GM23248 (cell line): ENCODE data around the gene SCML1. TPM values are rescaled to one million over a fixed set of nuclear protein-coding genes. Genes with fewer than 3 reads are reported as not detected.

Source experiments
- DNase-seq: peaks from one replicate; pipeline ENCODE4 v3.0.0-alpha.2; 2015
- H2AFZ ChIP-seq: fragments of 200-600 bp; sonication (generic); 2 replicates; pipeline ENCODE4 v1.6.1; 2016; ENCODE audit warnings: antibody characterized with exemption
- H3F3A ChIP-seq: fragments of 200-600 bp; sonication (generic); 2 replicates; pipeline ENCODE4 v1.6.1; 2016; ENCODE audit warnings: mild to moderate bottlenecking, antibody characterized with exemption, mixed run types; ENCODE audit not compliant: insufficient read depth
- H3K27ac ChIP-seq: fragments of 200-600 bp; sonication (generic); 2 replicates; pipeline ENCODE4 v1.5.1; 2016; ENCODE audit warnings: mild to moderate bottlenecking
- H3K27me3 ChIP-seq: fragments of 200-600 bp; sonication (generic); replicated peaks from 2 replicates; pipeline ENCODE4 v1.6.1; 2016; ENCODE audit warnings: mild to moderate bottlenecking; ENCODE audit not compliant: insufficient read depth
- H3K36me3 ChIP-seq: fragments of 200-600 bp; sonication (generic); 2 replicates; pipeline ENCODE4 v1.6.1; 2016; ENCODE audit warnings: low read depth, mild to moderate bottlenecking
- H3K4me1 ChIP-seq: fragments of 200-600 bp; sonication (generic); 2 replicates; pipeline ENCODE4 v1.6.1; 2016; ENCODE audit warnings: mild to moderate bottlenecking; ENCODE audit not compliant: insufficient read depth
- H3K4me2 ChIP-seq: fragments of 200-600 bp; sonication (generic); one replicate; pipeline ENCODE4 v1.6.1; 2016; ENCODE audit warnings: mild to moderate bottlenecking; ENCODE audit not compliant: unreplicated experiment
- H3K4me3 ChIP-seq: fragments of 200-600 bp; sonication (generic); 2 replicates; pipeline ENCODE4 v1.5.1; 2016; ENCODE audit warnings: mild to moderate bottlenecking
- H3K79me2 ChIP-seq: fragments of 200-600 bp; sonication (generic); 2 replicates; pipeline ENCODE4 v1.6.1; 2016; ENCODE audit warnings: mild to moderate bottlenecking; ENCODE audit not compliant: insufficient read depth
- H3K9ac ChIP-seq: fragments of 200-600 bp; sonication (generic); 2 replicates; pipeline ENCODE4 v1.6.1; 2016; ENCODE audit warnings: mild to moderate bottlenecking
- H3K9me2 ChIP-seq: fragments of 200-600 bp; sonication (generic); 2 replicates; pipeline ENCODE4 v1.6.1; 2016; ENCODE audit warnings: mixed run types, mild to moderate bottlenecking, moderate library complexity; ENCODE audit not compliant: insufficient read depth
- H3K9me3 ChIP-seq: fragments of 200-600 bp; sonication (generic); one replicate; pipeline ENCODE4 v1.6.1; 2017; ENCODE audit warnings: low read depth
- H4K20me1 ChIP-seq: fragments of 200-600 bp; sonication (generic); 2 replicates; pipeline ENCODE4 v1.6.0; 2016; ENCODE audit not compliant: insufficient read depth
- EZH2 ChIP-seq: fragments of 200-600 bp; sonication (generic); IDR thresholded peaks from 2 replicates; pipeline ENCODE4 v1.6.1; 2018; ENCODE audit warnings: antibody characterized with exemption, mild to moderate bottlenecking; ENCODE audit not compliant: insufficient read depth, poor library complexity, severe bottlenecking
- EZH2phosphoT487 ChIP-seq: fragments of 200-600 bp; sonication (generic); IDR thresholded peaks from 2 replicates; pipeline ENCODE4 v1.6.1; 2018; ENCODE audit warnings: antibody characterized with exemption, moderate library complexity, mild to moderate bottlenecking, low read depth; ENCODE audit not compliant: insufficient read depth
- WGBS, 2 experiments: methylation state at CpG; one replicate each; pipeline ENCODE4 v1.1.6; 2015 to 2017; ENCODE audit warnings: low lambda C conversion rate in 2 of 2, low coverage in 1 of 2; ENCODE audit errors: missing lambda C conversion rate in 2 of 2; 5-methylcytosine and 5-hydroxymethylcytosine counted together
- in situ Hi-C: fragments of 300-500 bp; cut with MboI; formaldehyde crosslinking; loops from 2 replicates; pipeline ENCODE4 v1.15.0; 2020
- polyA plus RNA-seq: library from polyadenylated mRNA; unstranded; fragments of >200 nt; fragmentation: Nextera tagmentation; extraction: Ambion mirVana; gene quantifications from 2 replicates; pipeline ENCODE4 v1.2.1, GENCODE V29; 2016
- total RNA-seq: library from RNA; depleted of rRNA; stranded (reverse); fragments of >200 nt; shearing (Covaris generic); gene quantifications from 2 replicates; pipeline ENCODE4 v1.2.3, GENCODE V29; 2014

Gene SCML1
- total and polyA plus RNA-seq, 2 experiments from 2014 or later, result 7.5 to 10.0 TPM

DNA sequence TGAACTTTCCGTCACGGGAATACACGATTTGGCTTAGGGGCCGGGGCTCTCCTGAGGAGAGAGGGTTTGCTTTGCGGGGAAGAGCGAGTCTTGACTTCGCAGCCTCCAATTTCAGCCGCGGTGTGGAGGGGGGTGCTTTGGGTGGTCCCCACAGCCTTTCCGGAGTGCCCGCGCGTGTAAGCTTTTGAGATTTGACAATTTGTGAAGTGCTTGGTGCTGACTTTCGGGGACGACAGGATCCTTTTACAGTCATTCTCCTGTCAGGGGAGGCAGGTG is 355 bp downstream of the SCML1 start:
- H3F3A ChIP-seq, result 0 out of 2 replicates have a peak, but pooled peaks cover 4% of the 10 kb centered on the region
- no peaks in the 10 kb centered on the region for H3K9me3 ChIP-seq
- peak overlapping the region; percentile 84 for H3K4me3 ChIP-seq
- no peak for DNase-seq
- H3K9me2 ChIP-seq, result no peaks in the 10 kb centered on the region
- no peaks in the 10 kb centered on the region for H4K20me1 ChIP-seq
- peaks cover 38% of the 10 kb centered on the region for H3K79me2 ChIP-seq
- H3K36me3 ChIP-seq, result no peaks in the 10 kb centered on the region
- peak overlapping the region; percentile 91 for H3K9ac ChIP-seq
- H3K27me3 ChIP-seq, result no peaks in the 10 kb centered on the region
- 0% methylated on average over 10 to 12 of the region's 15 CpGs for WGBS, 2 experiments
- TF ChIP-seq EZH2 (no peak), EZH2phosphoT487 (no peak)
- in situ Hi-C loops, result no loop called here
- H3K27ac ChIP-seq, result peak overlapping the region; percentile 82
- H3K4me1 ChIP-seq, result 0 out of 2 replicates have a peak, but pooled peaks cover 5% of the 10 kb centered on the region
- peak overlapping the region; percentile 98 for H3K4me2 ChIP-seq
- peak overlapping the region; percentile 79 for H2AFZ ChIP-seq

DNA sequence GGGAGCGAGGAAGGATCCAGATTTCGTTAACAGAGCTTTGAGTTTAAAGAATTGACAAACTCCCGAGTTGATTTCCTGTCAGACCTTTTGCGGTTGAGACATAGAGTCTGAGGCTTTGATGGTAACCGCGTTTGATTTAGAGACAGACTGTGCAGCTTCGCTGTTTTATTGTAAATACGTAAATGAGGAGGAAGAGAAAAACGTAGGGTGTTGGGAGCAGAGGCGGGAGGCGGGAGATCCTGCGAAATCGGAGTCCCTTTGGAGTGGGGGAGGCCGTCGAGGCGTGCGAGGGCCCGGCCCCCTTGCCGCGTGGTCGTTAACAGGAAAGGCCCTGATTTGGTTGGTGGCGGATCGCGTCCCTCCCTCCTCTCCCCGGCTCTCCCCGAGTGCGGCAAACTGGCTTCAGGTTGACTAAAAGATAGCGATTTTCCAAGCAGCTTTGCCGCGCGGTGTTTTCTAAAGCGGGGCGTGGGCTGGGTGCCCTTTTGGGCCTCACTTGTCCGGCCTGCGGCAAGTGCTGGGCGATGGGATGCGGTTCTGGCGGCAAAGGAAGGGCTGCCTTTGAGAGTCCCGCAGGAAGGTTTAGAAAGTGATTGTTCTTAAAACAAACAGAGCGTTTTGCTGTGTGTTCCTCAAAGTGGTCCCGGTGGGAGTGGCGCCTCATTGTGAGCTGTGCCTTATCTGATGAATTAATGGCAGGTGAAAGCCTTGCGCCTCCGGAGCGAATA is 857 bp downstream of the SCML1 start:
- peaks cover 38% of the 10 kb centered on the region for H3K79me2 ChIP-seq

GRCh38 chrX:17738737-17739535 is 1.6 kb downstream of the SCML1 start:
- WGBS, 2 experiments, result 2 to 4% methylated on average over 6 of the region's 6 CpGs
- Histone ChIP-seq H3K4me3 (peak overlapping the region; percentile 84), H2AFZ (peak overlapping the region; percentile 79), H3K9me2 (no peaks in the 10 kb centered on the region), H3K4me2 (peak overlapping the region; percentile 98), H3K4me1 (0 out of 2 replicates have a peak, but pooled peaks cover 5% of the 10 kb centered on the region), H3F3A (0 out of 2 replicates have a peak, but pooled peaks cover 4% of the 10 kb centered on the region), H3K9me3 (no peaks in the 10 kb centered on the region), H3K27me3 (no peaks in the 10 kb centered on the region), H3K9ac (peak overlapping the region; percentile 91), H3K36me3 (no peaks in the 10 kb centered on the region), H3K27ac (peak overlapping the region; percentile 82), H3K79me2 (peaks cover 38% of the 10 kb centered on the region), H4K20me1 (no peaks in the 10 kb centered on the region)
- no peak for TF ChIP-seq EZH2phosphoT487
- no peak for TF ChIP-seq EZH2
- in situ Hi-C loops, result no loop called here
- DNase-seq, result peak; percentile 9

More for the DNA sequence above, 857 bp downstream of the SCML1 start:
- 1% methylated on average over 32 to 45 of the region's 45 CpGs for WGBS, 2 experiments
- TF ChIP-seq EZH2 (no peak), EZH2phosphoT487 (no peak)
- no peaks in the 10 kb centered on the region for H3K9me3 ChIP-seq
- peak overlapping the region; percentile 84 for H3K4me3 ChIP-seq
- H4K20me1 ChIP-seq, result no peaks in the 10 kb centered on the region
- H3K4me1 ChIP-seq, result 0 out of 2 replicates have a peak, but pooled peaks cover 5% of the 10 kb centered on the region
- in situ Hi-C loops, result no loop called here
- H3K27me3 ChIP-seq, result no peaks in the 10 kb centered on the region
- peak overlapping the region; percentile 82 for H3K27ac ChIP-seq
- peak overlapping the region; percentile 98 for H3K4me2 ChIP-seq
- no peaks in the 10 kb centered on the region for H3K36me3 ChIP-seq
- H2AFZ ChIP-seq, result peak overlapping the region; percentile 79
- DNase-seq, result peak; percentile 49
- 0 out of 2 replicates have a peak, but pooled peaks cover 4% of the 10 kb centered on the region for H3F3A ChIP-seq
- no peaks in the 10 kb centered on the region for H3K9me2 ChIP-seq
- H3K9ac ChIP-seq, result peak overlapping the region; percentile 91
